ENCODE results near the gene YIPF6. TPM values are rescaled to one million over a fixed set of nuclear protein-coding genes. Genes with fewer than 3 reads are reported as not detected.
"Not testable (repeated sequence)": the region's sequence is repeated elsewhere in the genome, so short reads cannot be mapped to it uniquely, and the experiment has no call there.

Gene YIPF6
- total and polyA plus RNA-seq, 4 experiments from 2014 or later, result 17.1 to 23.2 (median 20.6) TPM

DNA sequence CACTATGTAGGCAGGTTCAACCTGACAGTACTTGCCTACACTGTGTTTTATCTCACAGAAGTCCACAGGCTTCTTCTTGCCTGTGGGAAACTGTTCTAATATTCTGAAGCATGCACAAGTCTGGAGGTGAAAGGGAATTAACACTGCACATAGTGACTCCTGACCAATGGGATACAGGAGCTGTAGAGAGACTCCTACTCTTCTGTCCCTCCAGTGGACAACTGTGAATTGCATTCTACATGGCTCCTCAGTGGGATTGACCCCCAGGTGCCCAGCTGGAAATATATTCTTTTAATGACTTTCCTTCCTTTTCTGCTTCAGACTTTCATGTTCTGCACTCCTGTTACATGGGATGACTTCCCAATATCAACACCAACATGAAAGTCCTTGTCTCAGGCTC lies 8.2 kb upstream of the YIPF6 start:
- no peaks in the 10 kb centered on the region for H3K27me3 ChIP-seq (ENCODE audit: insufficient read depth, low read length)
- DNase-seq, result no peak
- Mint-ChIP-seq H3K9me3 (no peaks in the 10 kb centered on the region), H3K36me3 (no peaks in the 10 kb centered on the region), H3K27ac (no peak overlapping the region), H3K27me3 (peaks cover 0 to 7% of the 10 kb centered on the region in 2 donors), H3K4me1 (peaks cover 0 to 5% (median 1%) of the 10 kb centered on the region in 4 donors), H3K4me3 (peak overlapping the region in 1 of 8 donors; percentile 27)
- H3K4me1 ChIP-seq (ENCODE audit: insufficient read depth, low read length), result no peaks in the 10 kb centered on the region
- ChIA-PET CTCF (ENCODE audit: partially characterized antibody) (no interaction called here), POLR2A (ENCODE audit: partially characterized antibody) (no interaction called here)
- no peak overlapping the region for H3K4me3 ChIP-seq (ENCODE audit: low read length in 2 of 2)
- intact Hi-C loops (cut with micrococcal nuclease), result no loop called here
- H3K9me3 ChIP-seq (ENCODE audit: control insufficient read depth in 1 of 2, low read length in 2 of 2), result no peaks in the 10 kb centered on the region
- no peaks in the 10 kb centered on the region for H3K36me3 ChIP-seq (ENCODE audit: insufficient read depth, low read length)
- no peak overlapping the region for H3K27ac ChIP-seq (ENCODE audit: low read depth, low read length)

DNA sequence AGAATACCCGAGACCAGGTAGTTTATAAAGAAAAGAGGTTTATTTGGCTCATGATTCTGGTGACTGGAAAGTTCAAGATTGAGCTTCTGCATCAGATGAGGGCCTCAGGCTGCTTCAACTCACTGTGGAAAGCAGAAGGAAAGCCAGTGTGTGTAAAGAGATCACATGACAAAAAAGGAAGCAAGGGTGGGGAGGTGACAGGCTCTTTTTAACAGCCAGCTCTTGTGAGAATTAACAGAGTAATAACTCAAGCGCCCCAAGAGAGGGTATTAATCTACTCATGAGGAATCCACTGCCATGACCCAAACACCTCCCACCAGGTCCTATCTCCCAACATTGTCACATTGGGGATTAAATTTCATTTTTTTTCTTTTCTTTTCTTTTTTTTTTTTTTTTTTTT lies 6.3 kb upstream of the YIPF6 start:
- CTCF ChIA-PET (ENCODE audit: partially characterized antibody), result no interaction called here
- H3K27ac ChIP-seq (ENCODE audit: low read depth, low read length), result no peak overlapping the region
- Mint-ChIP-seq H3K36me3 (no peaks in the 10 kb centered on the region), H3K27ac (no peak overlapping the region), H3K9me3 (no peaks in the 10 kb centered on the region), H3K4me1 (peaks cover 0 to 3% (median 2%) of the 10 kb centered on the region in 4 donors), H3K27me3 (peaks cover 0 to 7% of the 10 kb centered on the region in 2 donors), H3K4me3 (no peak overlapping the region)
- intact Hi-C loops (cut with micrococcal nuclease), result no loop called here
- H3K9me3 ChIP-seq (ENCODE audit: control insufficient read depth in 1 of 2, low read length in 2 of 2), result no peaks in the 10 kb centered on the region
- DNase-seq, result no peak
- H3K36me3 ChIP-seq (ENCODE audit: insufficient read depth, low read length), result no peaks in the 10 kb centered on the region
- POLR2A ChIA-PET (ENCODE audit: partially characterized antibody), result no interaction called here
- H3K4me1 ChIP-seq (ENCODE audit: insufficient read depth, low read length), result no peaks in the 10 kb centered on the region
- no peak overlapping the region for H3K4me3 ChIP-seq (ENCODE audit: low read length in 2 of 2)
- H3K27me3 ChIP-seq (ENCODE audit: insufficient read depth, low read length), result no peaks in the 10 kb centered on the region

DNA sequence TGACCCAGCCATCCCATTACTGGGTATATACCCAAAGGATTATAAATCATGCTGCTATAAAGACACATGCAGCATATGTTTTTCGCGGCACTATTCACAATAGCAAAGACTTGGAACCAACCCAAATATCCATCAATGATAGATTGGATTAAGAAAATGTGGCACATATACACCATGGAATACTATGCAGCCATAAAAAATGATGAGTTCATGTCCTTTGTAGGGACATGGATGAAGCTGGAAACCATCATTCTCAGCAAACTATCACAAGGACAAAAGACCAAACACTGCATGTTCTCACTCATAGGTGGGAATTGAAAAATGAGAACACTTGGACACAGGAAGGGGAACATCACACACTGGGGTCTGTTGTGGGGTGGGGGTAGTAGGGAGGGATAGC lies 5.1 kb upstream of the YIPF6 start:
- CTCF ChIA-PET (ENCODE audit: partially characterized antibody), result interaction anchor here (0.9 kb wide), 1 partner anchor 18 kb away, joined by 3 read pairs; no protein-coding TSS in a partner anchor
- H3K4me1 ChIP-seq (ENCODE audit: insufficient read depth, low read length); H3K9me3 Mint-ChIP-seq; H3K27me3 ChIP-seq (ENCODE audit: insufficient read depth, low read length); H3K36me3 ChIP-seq (ENCODE audit: insufficient read depth, low read length); POLR2A ChIA-PET (ENCODE audit: partially characterized antibody); H3K27ac ChIP-seq (ENCODE audit: low read depth, low read length); H3K4me3 ChIP-seq (ENCODE audit: low read length in 2 of 2); DNase-seq; intact Hi-C loops (cut with micrococcal nuclease); H3K27ac Mint-ChIP-seq; H3K4me3 Mint-ChIP-seq; H3K27me3 Mint-ChIP-seq; H3K36me3 Mint-ChIP-seq; H3K9me3 ChIP-seq (ENCODE audit: control insufficient read depth in 1 of 2, low read length in 2 of 2): not testable (repeated sequence)
- H3K4me1 Mint-ChIP-seq, result peaks cover 3 to 12% (median 7%) of the 10 kb centered on the region in 4 donors

DNA sequence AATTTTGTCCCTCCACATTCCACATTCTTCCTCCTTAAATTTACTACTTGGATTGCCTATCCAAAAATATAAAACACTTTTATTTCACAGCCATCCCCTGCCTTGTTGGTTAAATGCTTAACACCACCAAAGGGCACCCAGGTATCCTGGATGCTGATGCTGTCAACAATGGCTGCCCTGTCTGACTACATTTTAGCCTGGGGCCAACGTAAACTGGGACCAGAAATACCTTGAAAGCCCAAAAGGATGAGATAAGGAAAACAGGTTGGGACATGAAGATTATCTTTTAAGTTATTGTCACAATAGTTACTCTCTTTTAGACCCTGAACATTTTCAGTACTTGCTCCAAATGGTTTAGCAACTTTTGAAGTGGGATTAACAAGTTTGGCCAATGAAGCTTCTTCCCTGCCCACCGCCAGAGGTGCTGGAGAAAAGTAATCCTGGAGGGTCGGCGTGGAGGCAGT lies 775 bp upstream of the YIPF6 start:
- DNase-seq, result peak in 2 of 5 donors; percentile 6 to 11
- peak overlapping the region; percentile 96 to 99 (median 98) for H3K27ac Mint-ChIP-seq
- Histone ChIP-seq H3K4me3 (ENCODE audit: low read length in 2 of 2) (peak overlapping the region; percentile 49 to 72), H3K36me3 (ENCODE audit: insufficient read depth, low read length) (no peaks in the 10 kb centered on the region), H3K27ac (ENCODE audit: low read depth, low read length) (peak overlapping the region; percentile 90), H3K9me3 (ENCODE audit: control insufficient read depth in 1 of 2, low read length in 2 of 2) (no peaks in the 10 kb centered on the region), H3K4me1 (ENCODE audit: insufficient read depth, low read length) (peaks cover 23% of the 10 kb centered on the region), H3K27me3 (ENCODE audit: insufficient read depth, low read length) (no peaks in the 10 kb centered on the region)
- H3K36me3 Mint-ChIP-seq, result peaks cover 0 to 12% of the 10 kb centered on the region in 2 donors
- peaks cover 0 to 7% of the 10 kb centered on the region in 2 donors for H3K27me3 Mint-ChIP-seq
- peaks cover 6 to 46% (median 26%) of the 10 kb centered on the region in 4 donors for H3K4me1 Mint-ChIP-seq
- H3K4me3 Mint-ChIP-seq, result peak overlapping the region; percentile 91 to 98 (median 94)
- H3K9me3 Mint-ChIP-seq, result no peaks in the 10 kb centered on the region
- CTCF ChIA-PET (ENCODE audit: partially characterized antibody), result no interaction called here
- intact Hi-C loops (cut with micrococcal nuclease), result loop anchor here (2.0 kb wide), 1 partner anchor 331 kb away; the partner anchor contains the start of gene EFNB1
- POLR2A ChIA-PET (ENCODE audit: partially characterized antibody), result no interaction called here

DNA sequence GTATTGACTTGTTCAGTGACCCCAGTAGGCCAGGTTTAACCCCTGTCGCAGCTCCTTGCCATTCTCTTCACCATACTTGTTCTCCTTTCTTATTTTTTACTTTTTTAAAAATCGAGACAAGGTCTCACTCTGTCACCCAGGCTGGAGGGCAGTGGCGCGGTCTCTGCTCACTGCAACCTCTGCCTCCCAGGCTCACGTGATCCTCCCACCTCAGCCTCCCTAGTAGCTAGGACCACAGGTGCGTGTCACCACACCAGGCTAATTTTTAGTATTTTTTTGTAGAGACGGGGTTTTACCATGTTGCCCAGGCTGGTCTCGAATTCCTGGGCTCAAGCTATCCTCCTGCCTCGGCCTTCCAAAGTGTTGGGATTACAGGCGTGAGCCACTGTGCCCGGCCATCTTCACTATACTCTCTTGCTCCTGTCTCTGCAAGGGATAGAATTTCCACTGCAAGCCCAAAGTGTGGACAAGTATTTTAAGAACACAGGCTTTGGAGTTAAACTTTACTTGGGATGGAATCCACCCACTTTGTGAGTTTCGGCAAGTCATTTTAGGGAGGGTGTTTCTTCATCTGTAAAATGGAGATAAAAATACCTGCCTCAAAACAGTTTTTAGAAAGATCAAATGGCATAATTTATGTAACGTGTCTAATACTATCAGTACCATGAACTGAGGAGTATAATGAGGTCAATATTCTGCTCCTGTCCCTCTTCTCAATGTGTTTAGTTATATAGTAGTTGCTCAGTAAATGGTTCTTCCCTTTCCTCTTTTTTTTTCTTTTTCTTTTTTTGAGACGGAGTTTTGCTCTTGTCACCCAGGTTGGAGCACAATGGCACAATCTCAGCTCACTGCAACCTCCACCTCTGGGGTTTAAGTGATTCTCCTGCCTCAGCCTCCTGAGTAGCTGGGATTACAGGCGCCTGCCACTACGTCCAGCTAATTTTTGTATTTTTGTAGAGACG lies 973 bp downstream of the YIPF6 start:
- ChIA-PET POLR2A (ENCODE audit: partially characterized antibody) (interaction anchor here (1.0 kb wide), 1 partner anchor 329 kb away, joined by 4 read pairs; the partner anchor contains the start of gene EFNB1), CTCF (ENCODE audit: partially characterized antibody) (interaction anchor here (0.7 kb wide), 1 partner anchor 329 kb away, joined by 3 read pairs; the partner anchor contains the start of gene EFNB1)
- Histone ChIP-seq H3K4me3 (ENCODE audit: low read length in 2 of 2) (peak overlapping the region; percentile 49 to 72), H3K27ac (ENCODE audit: low read depth, low read length) (peak overlapping the region; percentile 90), H3K36me3 (ENCODE audit: insufficient read depth, low read length) (no peaks in the 10 kb centered on the region), H3K9me3 (ENCODE audit: control insufficient read depth in 1 of 2, low read length in 2 of 2) (no peaks in the 10 kb centered on the region), H3K4me1 (ENCODE audit: insufficient read depth, low read length) (peaks cover 39% of the 10 kb centered on the region), H3K27me3 (ENCODE audit: insufficient read depth, low read length) (no peaks in the 10 kb centered on the region)
- H3K4me3 Mint-ChIP-seq, result peak overlapping the region; percentile 91 to 98 (median 94)
- DNase-seq, result no peak
- H3K27ac Mint-ChIP-seq, result peak overlapping the region; percentile 96 to 99 (median 98)
- H3K4me1 Mint-ChIP-seq, result peaks cover 10 to 64% (median 35%) of the 10 kb centered on the region in 4 donors
- intact Hi-C loops (cut with micrococcal nuclease), result loop anchor here (2.0 to 10.0 kb wide), 2 partner anchors 329 to 1635 kb away; partner anchors contain the start of genes EFNB1 and IGBP1
- no peaks in the 10 kb centered on the region for H3K9me3 Mint-ChIP-seq
- peaks cover 0 to 2% of the 10 kb centered on the region in 2 donors for H3K27me3 Mint-ChIP-seq
- peaks cover 0 to 19% of the 10 kb centered on the region in 2 donors for H3K36me3 Mint-ChIP-seq

DNA sequence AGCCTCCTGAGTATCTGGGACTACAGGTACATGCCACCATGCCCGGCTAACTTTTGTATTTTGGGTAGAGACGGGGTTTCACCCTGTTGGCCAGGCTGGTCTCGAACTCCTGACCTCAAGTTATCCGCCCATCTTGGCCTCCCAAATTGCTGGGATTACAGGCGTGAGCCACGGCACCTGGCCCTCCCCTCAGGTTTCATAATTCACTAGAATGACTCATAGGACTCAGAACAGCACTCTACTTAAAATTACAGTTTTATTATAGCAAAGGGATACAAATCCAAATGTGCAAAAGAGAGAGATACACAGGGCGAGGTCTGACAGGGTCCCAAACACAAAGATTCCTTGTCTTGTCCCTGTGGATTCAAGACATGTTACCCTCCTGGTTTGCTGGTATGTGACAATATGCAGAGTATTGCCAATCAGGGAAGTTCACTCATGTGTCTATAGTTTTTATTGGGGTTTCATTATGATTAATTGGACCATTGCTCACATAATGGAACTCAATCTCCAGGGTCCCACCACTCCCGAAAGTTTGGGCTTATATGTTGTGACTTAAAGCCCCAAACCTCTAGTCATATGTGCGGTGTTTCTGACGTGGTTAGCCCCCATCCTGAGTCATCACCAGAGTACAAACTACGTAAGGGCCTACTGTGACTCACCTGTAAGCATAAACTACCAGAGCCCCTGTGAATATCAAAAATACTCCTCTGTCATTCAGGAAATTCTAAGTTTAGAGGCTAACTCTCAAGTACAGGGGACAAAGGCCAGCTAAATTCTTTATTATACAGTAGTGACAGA lies 5.2 kb downstream of the YIPF6 start:
- H3K27ac ChIP-seq (ENCODE audit: low read depth, low read length), result peak overlapping the region; percentile 30
- intact Hi-C loops (cut with micrococcal nuclease), result loop anchor here (10.0 kb wide), 1 partner anchor 1631 kb away; the partner anchor contains the start of gene IGBP1
- no peaks in the 10 kb centered on the region for H3K27me3 ChIP-seq (ENCODE audit: insufficient read depth, low read length)
- no peaks in the 10 kb centered on the region for H3K36me3 ChIP-seq (ENCODE audit: insufficient read depth, low read length)
- Mint-ChIP-seq H3K4me1 (peaks cover 19 to 85% (median 54%) of the 10 kb centered on the region in 4 donors), H3K27me3 (no peaks in the 10 kb centered on the region), H3K36me3 (peaks cover 0 to 18% of the 10 kb centered on the region in 2 donors), H3K27ac (peak overlapping the region; percentile 54 to 88 (median 75)), H3K9me3 (no peaks in the 10 kb centered on the region), H3K4me3 (peak overlapping the region in 1 of 8 donors; percentile 48)
- H3K4me1 ChIP-seq (ENCODE audit: insufficient read depth, low read length), result peaks cover 54% of the 10 kb centered on the region
- ChIA-PET CTCF (ENCODE audit: partially characterized antibody) (no interaction called here), POLR2A (ENCODE audit: partially characterized antibody) (no interaction called here)
- DNase-seq, result peak in 3 of 5 donors; percentile 14 to 81 (median 33)
- no peaks in the 10 kb centered on the region for H3K9me3 ChIP-seq (ENCODE audit: control insufficient read depth in 1 of 2, low read length in 2 of 2)
- no peak overlapping the region for H3K4me3 ChIP-seq (ENCODE audit: low read length in 2 of 2)

Measured in CD4-positive, alpha-beta memory T cell (primary cell).